ENCODE measurements around the gene SLC4A1AP.
A peak's percentile ranks its signal among the peaks of the same experiment; 100 is the strongest.
"Not testable (repeated sequence)": the region's sequence is repeated elsewhere in the genome, so short reads cannot be mapped to it uniquely, and the experiment has no call there.

SLC4A1AP gene, protein sequence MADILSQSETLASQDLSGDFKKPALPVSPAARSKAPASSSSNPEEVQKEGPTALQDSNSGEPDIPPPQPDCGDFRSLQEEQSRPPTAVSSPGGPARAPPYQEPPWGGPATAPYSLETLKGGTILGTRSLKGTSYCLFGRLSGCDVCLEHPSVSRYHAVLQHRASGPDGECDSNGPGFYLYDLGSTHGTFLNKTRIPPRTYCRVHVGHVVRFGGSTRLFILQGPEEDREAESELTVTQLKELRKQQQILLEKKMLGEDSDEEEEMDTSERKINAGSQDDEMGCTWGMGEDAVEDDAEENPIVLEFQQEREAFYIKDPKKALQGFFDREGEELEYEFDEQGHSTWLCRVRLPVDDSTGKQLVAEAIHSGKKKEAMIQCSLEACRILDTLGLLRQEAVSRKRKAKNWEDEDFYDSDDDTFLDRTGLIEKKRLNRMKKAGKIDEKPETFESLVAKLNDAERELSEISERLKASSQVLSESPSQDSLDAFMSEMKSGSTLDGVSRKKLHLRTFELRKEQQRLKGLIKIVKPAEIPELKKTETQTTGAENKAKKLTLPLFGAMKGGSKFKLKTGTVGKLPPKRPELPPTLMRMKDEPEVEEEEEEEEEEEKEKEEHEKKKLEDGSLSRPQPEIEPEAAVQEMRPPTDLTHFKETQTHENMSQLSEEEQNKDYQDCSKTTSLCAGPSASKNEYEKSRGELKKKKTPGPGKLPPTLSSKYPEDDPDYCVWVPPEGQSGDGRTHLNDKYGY

GRCh38 chr2:27663285-27664153 lies at the start of gene SLC4A1AP, which contains the start of gene SUPT7L:
TSS of gene SLC4A1AP (plus strand) at chr2:27663889. CDS start at chr2:27663915, 26 bp downstream.
TSS of gene SUPT7L (minus strand) at chr2:27663614. CDS start at chr2:27662192, 1,422 bp downstream.
- peak; percentile 30 for DNase-seq

GRCh38 chr2:27613985-27614384 lies 49.7 kb upstream of the SLC4A1AP start:
- DNase-seq: no peak

DNA sequence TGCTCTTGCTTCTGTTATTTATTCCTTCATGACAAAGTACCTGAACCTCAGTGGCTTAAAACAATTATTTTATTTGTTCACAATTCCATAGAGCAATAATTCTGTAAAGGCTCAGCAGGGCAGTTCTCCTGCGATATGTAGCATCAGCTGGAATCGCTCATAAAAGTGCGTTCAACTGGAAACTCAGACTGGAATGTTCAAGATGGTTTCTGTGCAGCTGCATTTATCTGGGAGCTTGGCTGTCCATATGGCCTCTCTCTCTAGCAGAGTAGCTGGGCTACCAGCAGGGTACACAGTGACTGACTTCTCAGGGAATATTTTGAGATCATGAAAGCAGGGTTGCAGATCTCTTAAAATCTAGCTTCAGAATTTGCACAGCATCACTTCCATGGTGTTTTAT lies 48.4 kb upstream of the SLC4A1AP start:
- DNase-seq: no peak

- DNase-seq: no peak
These were observed 42.2 kb upstream of the SLC4A1AP start for GRCh38 chr2:27621524-27621923.

DNA sequence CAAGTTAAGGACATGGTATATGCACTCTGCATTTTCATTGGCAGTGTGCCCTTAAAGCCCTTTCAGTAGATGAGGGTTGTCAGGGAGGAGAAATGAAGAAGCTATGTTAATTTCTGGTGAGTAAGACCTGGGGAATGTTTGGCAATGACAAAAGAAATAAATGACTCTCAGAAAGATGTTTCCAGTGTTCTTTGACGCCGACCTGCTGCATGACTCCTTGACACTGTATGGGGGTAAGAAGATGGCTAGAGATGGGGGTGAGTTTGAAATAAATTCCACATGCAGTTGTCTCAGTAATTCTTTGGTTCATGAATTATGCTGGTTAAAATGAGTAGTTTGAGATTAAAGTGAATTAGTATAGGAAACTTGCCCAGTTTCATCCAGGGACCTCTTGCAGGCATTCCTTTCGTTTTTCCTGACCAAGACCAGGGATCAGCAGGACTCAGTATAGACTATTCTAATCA lies 40.7 kb upstream of the SLC4A1AP start:
- no peak for DNase-seq

DNA sequence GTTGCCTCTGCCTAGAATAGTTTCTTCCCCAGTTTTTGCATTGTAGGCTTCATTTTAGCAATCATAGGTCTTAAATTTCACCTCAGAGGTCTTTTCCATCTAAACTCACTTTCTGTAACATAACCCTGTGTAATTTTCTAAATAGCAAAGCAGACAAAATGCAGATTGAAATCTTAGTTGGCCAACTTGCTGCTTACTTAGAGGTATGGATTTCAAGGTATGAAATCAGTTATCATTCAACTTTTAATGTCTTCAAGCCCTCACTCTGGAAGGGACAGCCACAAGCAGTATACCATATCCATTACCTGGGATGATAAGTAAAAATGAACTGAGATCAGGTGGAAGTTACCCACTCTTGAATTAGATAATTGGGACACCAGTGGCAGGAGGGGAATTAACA lies 38.7 kb upstream of the SLC4A1AP start:
- DNase-seq: no peak

DNA sequence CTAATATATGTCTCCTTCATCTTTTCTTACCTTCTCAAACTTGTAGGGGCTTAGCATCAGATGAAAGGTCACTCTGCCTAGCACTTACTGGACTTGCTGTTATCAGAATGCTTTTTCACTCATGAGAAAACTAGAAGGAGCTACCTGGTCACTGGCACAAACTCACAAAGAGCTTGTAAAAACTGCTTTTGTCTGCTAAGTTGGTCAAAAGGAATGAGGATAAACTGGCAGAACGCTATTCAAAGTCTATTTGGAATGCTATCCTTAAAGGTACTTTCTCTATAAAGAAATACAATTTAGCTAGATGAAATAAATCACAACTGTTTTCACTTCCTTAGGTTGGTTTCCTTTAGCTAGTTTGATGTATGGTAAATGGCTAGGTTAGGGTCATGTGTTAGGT lies 37.4 kb upstream of the SLC4A1AP start:
- DNase-seq: not testable (repeated sequence)

DNA sequence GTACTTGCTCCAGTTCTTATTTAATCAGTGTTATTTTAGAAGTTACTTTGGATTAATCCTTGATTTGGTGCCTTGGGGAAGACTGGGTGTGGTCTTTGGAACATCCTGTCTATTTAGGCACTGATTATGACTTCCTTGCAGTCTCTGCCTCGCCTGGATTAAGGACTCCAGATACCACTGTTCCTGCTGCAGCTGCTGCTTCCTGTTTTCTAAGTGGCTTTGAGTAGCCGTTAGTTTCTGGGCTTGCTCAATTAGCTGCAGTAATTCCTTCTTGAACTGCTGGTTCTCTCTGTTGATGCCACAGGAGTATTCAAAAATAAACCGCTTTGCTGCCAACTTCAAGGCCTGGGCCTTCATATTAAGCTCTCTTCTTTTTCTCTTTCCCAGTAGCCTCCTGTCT lies 36.8 kb upstream of the SLC4A1AP start:
- not testable (repeated sequence) for DNase-seq

DNA sequence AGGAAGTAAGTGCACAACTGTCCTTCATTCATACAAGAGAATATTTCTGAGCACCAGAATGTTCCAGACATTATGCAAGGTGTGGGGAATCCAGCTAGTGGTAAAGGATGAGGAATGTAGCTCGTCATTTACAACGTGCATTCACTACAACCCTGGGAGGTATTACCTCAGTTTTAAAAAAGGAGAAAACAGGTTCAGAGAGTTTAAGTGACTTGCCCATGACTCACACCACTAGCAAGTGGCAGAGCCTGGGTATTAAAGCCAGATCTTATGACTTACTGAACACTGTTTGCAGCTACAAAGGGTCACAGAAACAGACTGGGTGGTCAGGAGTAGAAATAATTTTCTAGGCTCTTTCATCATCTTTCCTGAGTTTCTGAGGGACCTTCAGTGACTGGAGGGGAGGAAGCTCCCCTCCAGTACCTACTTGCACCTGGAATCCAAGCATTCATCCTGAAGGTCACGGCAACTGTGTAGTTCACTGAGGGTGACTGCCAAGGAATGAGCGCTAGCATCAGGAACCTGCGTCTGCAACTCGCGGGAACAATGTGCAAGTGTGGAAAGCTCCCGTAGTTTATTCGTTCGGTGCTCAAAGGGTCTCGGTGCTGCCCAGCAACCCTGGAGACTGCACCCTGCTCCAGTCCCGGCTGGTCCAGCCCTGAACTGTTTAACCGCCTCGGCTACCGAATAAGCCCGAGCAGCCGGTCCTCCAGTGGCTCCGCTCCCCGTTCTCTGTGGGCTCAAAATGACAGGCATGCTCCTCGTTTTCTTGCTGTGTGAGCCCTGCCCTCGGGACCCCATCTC lies 35.5 kb upstream of the SLC4A1AP start:
- no peak for DNase-seq

DNA sequence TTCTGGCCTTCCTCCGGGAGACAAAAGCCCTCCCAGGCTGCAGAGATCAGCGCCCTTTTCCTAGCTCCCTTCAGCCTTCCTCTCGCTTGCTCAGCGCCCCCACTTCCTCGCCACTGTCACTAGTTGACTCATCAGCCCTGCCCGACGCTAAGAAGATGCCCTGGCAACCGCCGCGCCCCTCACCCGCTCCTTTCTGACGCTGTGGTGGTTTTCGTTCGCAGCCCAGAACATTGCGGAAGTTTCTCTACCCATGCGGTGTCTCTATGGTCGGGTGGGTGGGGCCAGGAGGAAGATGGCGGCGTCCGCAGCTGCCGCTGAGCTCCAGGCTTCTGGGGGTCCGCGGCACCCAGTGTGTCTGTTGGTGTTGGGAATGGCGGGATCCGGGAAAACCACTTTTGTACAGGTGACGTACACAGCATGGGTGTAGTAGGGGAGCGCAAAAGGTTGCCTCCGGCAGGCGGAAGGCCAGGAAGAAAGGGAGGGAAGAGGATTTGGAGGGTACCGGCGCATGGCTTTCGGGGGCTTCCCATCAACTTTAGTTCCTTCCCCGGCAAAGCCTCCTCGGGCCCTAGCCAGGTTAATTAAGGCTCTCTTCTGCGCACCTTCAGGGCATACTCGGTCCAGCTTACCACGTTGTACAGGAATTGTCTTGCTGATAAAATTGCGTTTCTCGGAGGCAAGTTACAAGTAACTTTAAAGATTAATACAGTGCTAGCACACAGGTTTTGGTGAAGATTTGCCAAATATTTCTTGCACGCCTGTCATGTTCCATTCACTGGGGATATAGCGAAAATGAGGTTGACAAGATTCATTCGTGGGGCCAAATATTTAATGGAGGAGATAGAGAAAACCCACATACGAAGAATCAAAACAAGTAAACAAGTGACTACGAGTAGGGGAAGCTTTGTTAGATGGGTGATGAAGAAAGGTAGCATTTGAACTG lies 34.7 kb upstream of the SLC4A1AP start, which contains the start of the genes CCDC121 and GPN1:
CCDC121 (minus strand) TSS at position 246 of the 943 bp plus-strand sequence. CDS start 1,213 bp downstream, outside the sequence.
GPN1 (plus strand) TSS at position 284 of the 943 bp plus-strand sequence; CDS start at position 293, 9 bp downstream.
- DNase-seq: peak; percentile 53

- not testable (repeated sequence) for DNase-seq
These were observed 33.4 kb upstream of the SLC4A1AP start for GRCh38 chr2:27630257-27630656.

DNA sequence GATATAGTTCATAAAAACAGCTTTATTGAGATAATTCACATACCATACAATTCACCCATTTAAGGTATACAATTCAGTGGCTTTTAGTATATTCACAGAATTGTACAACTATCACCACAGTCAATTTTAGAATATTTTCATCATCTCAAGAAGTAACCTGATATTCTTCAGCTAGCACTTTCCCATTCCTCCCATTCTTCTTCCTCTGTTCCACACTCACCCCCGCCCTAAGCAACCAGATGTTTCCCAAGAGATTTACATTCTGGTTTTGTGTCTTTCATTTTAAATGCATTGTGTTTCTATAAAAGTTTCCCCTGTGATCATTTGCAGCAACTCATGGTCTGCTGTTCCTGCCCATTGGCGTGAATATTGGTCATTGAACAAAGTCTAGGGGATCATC lies 29.4 kb upstream of the SLC4A1AP start:
- no peak for DNase-seq

- no peak for DNase-seq
These were observed 26.9 kb upstream of the SLC4A1AP start for GRCh38 chr2:27636766-27637165.

- DNase-seq: no peak
These were observed 25.6 kb upstream of the SLC4A1AP start for GRCh38 chr2:27638037-27638637.

GRCh38 chr2:27638709-27639108 lies 25.0 kb upstream of the SLC4A1AP start:
- DNase-seq: no peak

DNA sequence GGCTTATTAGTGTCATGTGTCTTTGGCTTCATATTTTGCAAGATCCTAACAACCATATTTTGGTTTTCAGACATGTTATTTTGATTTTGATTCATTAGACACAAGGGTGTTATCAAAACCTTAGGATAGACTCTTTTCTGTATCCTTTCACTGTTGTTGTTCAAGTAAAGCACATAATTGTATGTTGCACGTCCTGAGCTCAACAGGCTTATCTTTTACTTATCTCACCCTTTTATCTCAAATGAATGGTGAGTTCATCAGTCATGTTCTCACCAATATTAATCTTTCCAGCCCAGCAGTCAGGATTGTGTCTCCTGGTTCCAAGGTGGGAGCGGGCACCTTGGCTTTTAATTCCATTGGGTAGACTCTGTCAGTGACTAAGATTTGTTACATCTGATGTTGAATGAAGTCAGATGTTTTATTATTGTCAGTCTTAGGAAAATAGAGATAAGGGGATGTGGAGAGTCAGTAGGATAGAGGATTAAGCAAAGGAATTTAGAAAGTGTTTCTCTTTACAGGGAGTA lies 22.9 kb upstream of the SLC4A1AP start:
- no peak for DNase-seq

DNA sequence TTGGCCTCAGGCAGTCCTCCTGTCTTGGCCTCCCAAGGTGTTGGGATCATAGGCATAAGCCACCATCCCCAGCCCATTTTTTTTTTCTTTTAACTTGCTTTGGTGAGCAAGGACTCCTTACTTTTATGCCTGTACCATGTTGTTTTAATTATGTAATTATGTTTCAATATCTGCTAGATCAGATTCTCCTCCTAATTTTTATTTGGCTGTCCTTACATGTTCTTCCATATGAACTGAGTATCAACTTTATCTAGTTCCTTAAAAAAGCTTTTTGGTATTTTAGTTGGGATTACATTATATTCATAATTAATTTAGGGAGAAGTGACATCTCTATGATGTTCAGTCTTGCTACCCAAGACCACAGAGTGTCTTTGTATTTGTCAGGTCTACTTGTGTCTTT lies 18.5 kb upstream of the SLC4A1AP start:
- no peak for DNase-seq

- DNase-seq: no peak
These were observed 16.4 kb upstream of the SLC4A1AP start for GRCh38 chr2:27647289-27647688.

GRCh38 chr2:27647737-27648136 lies 16.0 kb upstream of the SLC4A1AP start:
- no peak for DNase-seq

- DNase-seq: no peak
These were observed 12.6 kb upstream of the SLC4A1AP start for GRCh38 chr2:27651056-27651455.

Measured in NCI-H1048 (cell line).